Measurements from ENCODE around the gene LNPEP. TPM values are rescaled to one million over a fixed set of nuclear protein-coding genes. Genes with fewer than 3 reads are reported as not detected.

LNPEP gene
- total and polyA plus RNA-seq, 10 of the 15 experiments (the other 5 are each of a cell fraction or from before 2014, with no cell fraction given) = 5.6 to 54.9 (median 25.0) TPM

GRCh38 chr5:97071101-97071500, 135.2 kb downstream of the LNPEP start:
- H2AFZ ChIP-seq (ENCODE audit: control insufficient read depth, low read depth, low read length) = no peak overlapping the region
- intact Hi-C loops (cut with micrococcal nuclease; ENCODE audit: unreplicated experiment) = no loop called here
- BruUV-seq (replicated peaks) = no TSS peak
- no peak overlapping the region for H3K4me3 ChIP-seq
- WGBS (ENCODE audit: insufficient coverage, insufficient replicate concordance, low lambda C conversion rate, missing lambda C conversion rate) = 73% methylated on average over 8 of the region's 8 CpGs
- no peak overlapping the region for H3K27ac ChIP-seq (ENCODE audit: control insufficient read depth, insufficient read depth)
- no peaks in the 10 kb centered on the region for H3K4me1 ChIP-seq (ENCODE audit: control insufficient read depth, insufficient read depth, low read length)
- no peak for DNase-seq (ENCODE audit: low read depth, low spot score)
- H3K9ac ChIP-seq (ENCODE audit: control insufficient read depth, insufficient read depth, low read length) = no peak overlapping the region
- H3K36me3 ChIP-seq (ENCODE audit: control insufficient read depth in 2 of 2, insufficient read depth in 2 of 2, low read length in 1 of 2) = no peaks in the 10 kb centered on the region
- ATAC-seq = no peak
- H4K20me1 ChIP-seq (ENCODE audit: control insufficient read depth, insufficient read depth) = no peaks in the 10 kb centered on the region
- no peaks in the 10 kb centered on the region for H3K9me3 ChIP-seq (replicated peaks; ENCODE audit: control insufficient read depth, insufficient read depth, low read length)
- in situ Hi-C loops (cut with MboI) = no loop called here
- POLR2A ChIA-PET = no interaction called here
- no peak for TF ChIP-seq CBX3 (IDR thresholded peaks at IDR 0.05; ENCODE audit: borderline replicate concordance, low read depth)
- no peaks in the 10 kb centered on the region for H3K79me2 ChIP-seq (ENCODE audit: control insufficient read depth, insufficient read depth, low read length)
- no peaks in the 10 kb centered on the region for H3K27me3 ChIP-seq (replicated peaks in 1 of 2; ENCODE audit: control insufficient read depth in 2 of 2, insufficient read depth in 2 of 2, low read length in 1 of 2)
- CTCF ChIA-PET = interaction anchor here (1.0 to 1.4 kb wide), 2 partner anchors 70 to 90 kb away, joined by 3 to 4 read pairs; no protein-coding TSS in a partner anchor
- RAD21 ChIA-PET (ENCODE audit: unreplicated experiment) = no interaction called here
- FAIRE-seq = no peak
- H3K4me2 ChIP-seq (ENCODE audit: control insufficient read depth, insufficient read depth) = no peak overlapping the region
- SMC1A ChIA-PET (ENCODE audit: uncharacterized antibody, unreplicated experiment) = interaction anchor here (0.9 kb wide), 2 partner anchors 60 to 95 kb away, joined by 3 read pairs; no protein-coding TSS in a partner anchor

DNA sequence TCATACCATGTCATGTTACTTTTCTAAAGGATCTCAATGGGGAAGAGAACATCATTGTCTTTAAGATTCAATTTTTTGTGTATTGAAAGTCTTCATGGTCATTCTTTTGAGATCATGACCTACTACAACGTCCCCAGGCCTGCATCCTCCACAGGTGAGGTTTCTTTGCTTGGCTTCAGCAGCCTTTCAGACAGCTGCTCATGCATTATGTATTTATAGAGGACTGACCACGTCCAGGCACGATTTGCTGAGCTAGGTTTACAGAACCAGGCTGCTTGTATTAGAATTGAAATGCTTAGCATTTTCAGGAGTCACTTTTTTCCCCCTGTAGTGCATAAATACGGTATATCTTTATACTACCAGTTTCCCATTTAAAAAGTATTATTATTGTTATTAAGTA, 136.1 kb downstream of the LNPEP start:
- no peaks in the 10 kb centered on the region for H3K9me3 ChIP-seq (replicated peaks; ENCODE audit: control insufficient read depth, insufficient read depth, low read length)
- FAIRE-seq = no peak

More for the DNA sequence above, 136.1 kb downstream of the LNPEP start:
- TF ChIP-seq IKZF2 (IDR thresholded peaks at IDR 0.05) (no peak), NR2C2 (IDR thresholded peaks at IDR 0.05; ENCODE audit: borderline replicate concordance, control insufficient read depth, insufficient read length, low read depth) (no peak)
- in situ Hi-C loops (cut with MboI) (no loop called here), intact Hi-C loops (cut with micrococcal nuclease; ENCODE audit: unreplicated experiment) (no loop called here)
- no TSS peak for BruUV-seq (replicated peaks)
- Histone ChIP-seq H3K9ac (ENCODE audit: control insufficient read depth, insufficient read depth, low read length) (no peak overlapping the region), H3K36me3 (ENCODE audit: control insufficient read depth in 2 of 2, insufficient read depth in 2 of 2, low read length in 1 of 2) (no peaks in the 10 kb centered on the region), H2AFZ (ENCODE audit: control insufficient read depth, low read depth, low read length) (no peak overlapping the region), H3K79me2 (ENCODE audit: control insufficient read depth, insufficient read depth, low read length) (no peaks in the 10 kb centered on the region), H4K20me1 (ENCODE audit: control insufficient read depth, insufficient read depth) (no peaks in the 10 kb centered on the region), H3K4me1 (ENCODE audit: control insufficient read depth, insufficient read depth, low read length) (no peaks in the 10 kb centered on the region), H3K27me3 (replicated peaks in 1 of 2; ENCODE audit: control insufficient read depth in 2 of 2, insufficient read depth in 2 of 2, low read length in 1 of 2) (no peaks in the 10 kb centered on the region), H3K4me3 (no peak overlapping the region), H3K4me2 (ENCODE audit: control insufficient read depth, insufficient read depth) (no peak overlapping the region), H3K27ac (ENCODE audit: control insufficient read depth, insufficient read depth) (no peak overlapping the region)
- ATAC-seq = no peak
- ChIA-PET CTCF (interaction anchor here (1.2 kb wide), 1 partner anchor 71 kb away, joined by 3 read pairs; the partner anchor contains the start of gene LIX1), SMC1A (ENCODE audit: uncharacterized antibody, unreplicated experiment) (no interaction called here), RAD21 (ENCODE audit: unreplicated experiment) (interaction anchor here (0.6 kb wide), 1 partner anchor 22 kb away, joined by 3 read pairs; no protein-coding TSS in a partner anchor), POLR2A (no interaction called here)
- DNase-seq (ENCODE audit: low read depth, low spot score) = no peak
- WGBS (ENCODE audit: insufficient coverage, insufficient replicate concordance, low lambda C conversion rate, missing lambda C conversion rate) = 41% methylated on average over 4 of the region's 4 CpGs

Measured in GM12878 (cell line).